Transverse colon (tissue), 4 donors: ENCODE data around the gene KRTAP27-1. TPM values are rescaled to one million over a fixed set of nuclear protein-coding genes. Genes with fewer than 3 reads are reported as not detected.

ENCODE experiments used
- DNase-seq: peaks from one replicate; pipeline ENCODE4 v3.0.0-alpha.2; 2019
- H3K27ac ChIP-seq, 4 donors: fragments of 200-600 bp; sonication (generic); 2 replicates each; pipeline ENCODE4 v1.5.1; 2016 to 2018; ENCODE audit warnings: inconsistent platforms in 4 of 4
- H3K27me3 ChIP-seq: fragments of 200-600 bp; sonication (generic); 2 replicates; pipeline ENCODE4 v1.5.1; 2017; ENCODE audit warnings: inconsistent platforms
- H3K36me3 ChIP-seq, 4 donors: fragments of 200-600 bp; sonication (generic); 2 replicates each; pipeline ENCODE4 v1.5.1; 2017 to 2019; ENCODE audit warnings: inconsistent platforms in 4 of 4
- H3K4me1 ChIP-seq, 4 donors: fragments of 200-600 bp; sonication (generic); 2 replicates each; pipeline ENCODE4 v1.5.1; 2017 to 2020; ENCODE audit warnings: inconsistent platforms in 4 of 4
- H3K4me3 ChIP-seq, 4 donors: fragments of 200-600 bp; sonication (generic); 1 replicate in 1 of 4; 2 replicates in 3 of 4; pipeline versions ENCODE4 v1.5.1 to v1.6.1; 2017 to 2019; ENCODE audit warnings: inconsistent platforms in 4 of 4
- H3K9me3 ChIP-seq, 2 donors: fragments of 200-600 bp; sonication (generic); 2 replicates each; pipeline ENCODE4 v1.5.1; 2017 to 2019; ENCODE audit warnings: inconsistent platforms in 2 of 2
- EP300 ChIP-seq: sonication (generic); formaldehyde crosslinking; IDR thresholded peaks from one replicate; pipeline ENCODE4 v1.6.1; 2017; ENCODE audit warnings: antibody characterized with exemption, low read depth
- POLR2A ChIP-seq: fragments of 450-650 bp; IDR thresholded peaks from one replicate; pipeline ENCODE4 v1.6.1; 2016; ENCODE audit warnings: antibody characterized with exemption, mild to moderate bottlenecking, moderate library complexity
- POLR2AphosphoS5 ChIP-seq, 3 donors: sonication (generic); formaldehyde crosslinking; IDR thresholded peaks; one replicate each; pipeline ENCODE4 v1.6.1; 2016; ENCODE audit warnings: antibody characterized with exemption in 3 of 3
- WGBS, 2 donors: methylation state at CpG; one replicate each; pipeline ENCODE4 v1.1.5; 2018; ENCODE audit warnings: low coverage in 1 of 2; 5-methylcytosine and 5-hydroxymethylcytosine counted together
- in situ Hi-C, 4 donors: fragments of 200-750 bp; cut with MboI; loops; one replicate each; pipeline versions ENCODE4 v1.15.0 to v1.15.1; 2017; ENCODE audit warnings: low sequenced_read_pairs in 3 of 4, low pct_ligation_motif_present in 1 of 4, low pct_unique_long_range_greater_than_20kb in 1 of 4
- intact Hi-C: fragments of 100-400 bp; cut with DNase I; formaldehyde crosslinking; loops from one replicate; pipeline ENCODE4 v1.15.1; 2023; ENCODE audit warnings: low total_unique reads
- total RNA-seq, 4 donors: library from RNA; depleted of rRNA; stranded (reverse); fragments of >200 nt; gene quantifications; one replicate each; pipeline ENCODE4 v1.1.0, GENCODE V29; 2016
- TF ChIP-seq, protein P1 (sequence below), 5 experiments: fragments of 200-600 bp in 3 of 5; fragments of 450-650 bp in 2 of 5; sonication (generic) in 3 of 5; IDR thresholded peaks; 1 replicate in 2 of 5; 2 replicates in 3 of 5; pipeline ENCODE4 v1.5.1; 2016 to 2017; ENCODE audit warnings: antibody characterized with exemption in 5 of 5, inconsistent platforms in 3 of 5, mild to moderate bottlenecking in 2 of 5, moderate library complexity in 1 of 5

Gene KRTAP27-1, protein sequence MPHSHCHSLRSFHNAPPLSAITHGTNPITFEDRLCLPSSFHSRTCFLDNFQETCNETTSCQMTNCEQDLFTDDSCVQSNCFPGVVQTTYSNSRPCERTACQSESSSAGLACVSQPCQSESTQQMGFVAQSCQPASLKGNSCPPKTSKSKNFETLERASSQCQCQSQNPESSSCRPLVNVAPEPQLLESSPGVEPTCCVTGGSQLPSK
- not detected for total RNA-seq

GRCh38 chr21:30337276-30337744, at the start of gene KRTAP27-1:
TSS of gene KRTAP27-1 (minus strand) at chr21:30337694. CDS start at chr21:30337668, 26 bp downstream.
- intact Hi-C loops = no loop called here
- no peak for DNase-seq
- Histone ChIP-seq H3K9me3 (no peaks in the 10 kb centered on the region), H3K36me3 (no peaks in the 10 kb centered on the region), H3K4me3 (no peak within 1 kb of the TSS), H3K4me1 (no peaks in the 10 kb centered on the region), H3K27ac (no peak within 1 kb of the TSS), H3K27me3 (no peaks in the 10 kb centered on the region)
- TF ChIP-seq POLR2AphosphoS5 (IDR thresholded peaks at IDR 0.05) (no peak), EP300 (no peak), POLR2A (no peak)
- TF ChIP-seq, protein P1, sequence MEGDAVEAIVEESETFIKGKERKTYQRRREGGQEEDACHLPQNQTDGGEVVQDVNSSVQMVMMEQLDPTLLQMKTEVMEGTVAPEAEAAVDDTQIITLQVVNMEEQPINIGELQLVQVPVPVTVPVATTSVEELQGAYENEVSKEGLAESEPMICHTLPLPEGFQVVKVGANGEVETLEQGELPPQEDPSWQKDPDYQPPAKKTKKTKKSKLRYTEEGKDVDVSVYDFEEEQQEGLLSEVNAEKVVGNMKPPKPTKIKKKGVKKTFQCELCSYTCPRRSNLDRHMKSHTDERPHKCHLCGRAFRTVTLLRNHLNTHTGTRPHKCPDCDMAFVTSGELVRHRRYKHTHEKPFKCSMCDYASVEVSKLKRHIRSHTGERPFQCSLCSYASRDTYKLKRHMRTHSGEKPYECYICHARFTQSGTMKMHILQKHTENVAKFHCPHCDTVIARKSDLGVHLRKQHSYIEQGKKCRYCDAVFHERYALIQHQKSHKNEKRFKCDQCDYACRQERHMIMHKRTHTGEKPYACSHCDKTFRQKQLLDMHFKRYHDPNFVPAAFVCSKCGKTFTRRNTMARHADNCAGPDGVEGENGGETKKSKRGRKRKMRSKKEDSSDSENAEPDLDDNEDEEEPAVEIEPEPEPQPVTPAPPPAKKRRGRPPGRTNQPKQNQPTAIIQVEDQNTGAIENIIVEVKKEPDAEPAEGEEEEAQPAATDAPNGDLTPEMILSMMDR (IDR thresholded peaks at IDR 0.05) = no peak
- WGBS, 2 donors = 76 to 100% methylated on average over 2 to 6 of the region's 6 CpGs
- in situ Hi-C loops = loop anchor here in 2 of 4 donors (25.0 kb wide), 2 partner anchors 100 to 750 kb away; no protein-coding TSS in a partner anchor

- in situ Hi-C loops = no loop called here
- DNase-seq = no peak
- TF ChIP-seq, protein P1 (IDR thresholded peaks at IDR 0.05) = no peak
- TF ChIP-seq POLR2AphosphoS5 (IDR thresholded peaks at IDR 0.05) (no peak), POLR2A (no peak), EP300 (no peak)
- no peaks in the 10 kb centered on the region for H3K27me3 ChIP-seq
- no peaks in the 10 kb centered on the region for H3K9me3 ChIP-seq
- intact Hi-C loops = no loop called here
- H3K4me3 ChIP-seq = no peak overlapping the region
- no peak overlapping the region for H3K27ac ChIP-seq
- no peaks in the 10 kb centered on the region for H3K4me1 ChIP-seq
- 40 to 69% methylated on average over 1 of the region's 1 CpG for WGBS, 2 donors
- no peaks in the 10 kb centered on the region for H3K36me3 ChIP-seq
These were observed 44.7 kb upstream of the KRTAP27-1 start for GRCh38 chr21:30382201-30382600.

GRCh38 chr21:30372139-30372770, 34.8 kb upstream of the KRTAP27-1 start, which contains the start of gene KRTAP13-2:
TSS of gene KRTAP13-2 (minus strand) at chr21:30372271. CDS start at chr21:30372213, 58 bp downstream.
- Histone ChIP-seq H3K27ac (no peak within 1 kb of the TSS), H3K9me3 (no peaks in the 10 kb centered on the region), H3K4me3 (no peak within 1 kb of the TSS), H3K27me3 (no peaks in the 10 kb centered on the region), H3K36me3 (no peaks in the 10 kb centered on the region), H3K4me1 (no peaks in the 10 kb centered on the region)
- WGBS, 2 donors = 67 to 72% methylated on average over 5 of the region's 5 CpGs
- no peak for DNase-seq
- TF ChIP-seq POLR2AphosphoS5 (IDR thresholded peaks at IDR 0.05) = no peak
- TF ChIP-seq, protein P1 (IDR thresholded peaks at IDR 0.05) = no peak
- TF ChIP-seq POLR2A = no peak
- TF ChIP-seq EP300 = no peak
- intact Hi-C loops (no loop called here), in situ Hi-C loops (no loop called here)

DNA sequence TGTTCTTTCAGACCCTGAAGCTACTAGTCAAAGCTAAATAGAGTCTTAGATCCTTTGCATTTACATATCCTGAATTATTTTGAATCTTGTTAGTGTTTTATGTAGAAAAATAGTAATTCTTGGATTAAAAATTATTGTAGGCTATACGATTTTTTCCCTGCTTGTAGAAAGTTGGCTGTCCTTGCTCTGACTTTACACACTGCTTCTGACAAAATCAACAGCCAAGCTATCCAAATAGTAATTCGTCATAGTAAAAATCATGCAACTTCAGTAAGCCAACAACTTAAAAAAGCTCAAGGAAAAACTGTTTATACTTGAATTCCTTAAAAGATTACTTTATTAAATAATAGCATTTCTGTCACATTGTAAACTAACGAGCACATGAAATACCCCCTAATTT, 18.4 kb upstream of the KRTAP27-1 start:
- DNase-seq = no peak
- no peak overlapping the region for H3K4me3 ChIP-seq
- no peaks in the 10 kb centered on the region for H3K27me3 ChIP-seq
- H3K4me1 ChIP-seq = no peaks in the 10 kb centered on the region
- intact Hi-C loops (no loop called here), in situ Hi-C loops (no loop called here)
- no peaks in the 10 kb centered on the region for H3K36me3 ChIP-seq
- no peaks in the 10 kb centered on the region for H3K9me3 ChIP-seq
- WGBS, 2 donors = 30 to 43% methylated on average over 3 of the region's 3 CpGs
- H3K27ac ChIP-seq = no peak overlapping the region
- TF ChIP-seq POLR2AphosphoS5 (IDR thresholded peaks at IDR 0.05) (no peak), EP300 (no peak), POLR2A (no peak)
- TF ChIP-seq, protein P1 (IDR thresholded peaks at IDR 0.05) = no peak
